ENCODE results near the gene CPLX3.

Gene CPLX3

DNA sequence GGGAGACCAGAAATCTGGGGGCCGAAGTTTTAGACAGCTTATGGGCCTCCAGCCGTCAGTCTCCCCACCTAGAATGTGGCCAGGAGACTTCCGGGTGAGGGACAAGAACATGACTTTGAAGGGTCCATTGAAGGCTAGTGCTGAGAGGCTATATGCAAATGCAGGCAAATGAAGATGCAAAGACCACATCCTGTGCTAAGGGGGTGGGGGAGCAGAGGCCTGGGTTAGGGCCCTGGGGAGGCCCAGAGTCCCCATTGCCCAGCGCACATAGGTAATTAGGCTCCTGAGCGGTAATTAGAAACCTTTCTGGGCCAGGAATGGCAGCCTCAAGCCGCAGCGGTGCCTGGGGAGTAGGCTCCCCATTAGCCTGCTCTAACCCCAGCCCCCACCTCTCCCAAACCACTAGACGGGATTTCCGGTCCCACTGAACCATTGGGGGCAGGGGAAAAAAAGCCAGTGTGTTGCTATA, 37.7 kb upstream of the CPLX3 start:
- no peak for DNase-seq (ENCODE audit: low read depth)
- H3K4me3 ChIP-seq (ENCODE audit: low read depth, low read length) = no peak overlapping the region
- in situ Hi-C loops (cut with HindIII; ENCODE audit: low sequenced_read_pairs) = no loop called here
- TF ChIP-seq CTCF (IDR thresholded peaks at IDR 0.05; ENCODE audit: low read depth, low read length, missing control alignments) = no peak

DNA sequence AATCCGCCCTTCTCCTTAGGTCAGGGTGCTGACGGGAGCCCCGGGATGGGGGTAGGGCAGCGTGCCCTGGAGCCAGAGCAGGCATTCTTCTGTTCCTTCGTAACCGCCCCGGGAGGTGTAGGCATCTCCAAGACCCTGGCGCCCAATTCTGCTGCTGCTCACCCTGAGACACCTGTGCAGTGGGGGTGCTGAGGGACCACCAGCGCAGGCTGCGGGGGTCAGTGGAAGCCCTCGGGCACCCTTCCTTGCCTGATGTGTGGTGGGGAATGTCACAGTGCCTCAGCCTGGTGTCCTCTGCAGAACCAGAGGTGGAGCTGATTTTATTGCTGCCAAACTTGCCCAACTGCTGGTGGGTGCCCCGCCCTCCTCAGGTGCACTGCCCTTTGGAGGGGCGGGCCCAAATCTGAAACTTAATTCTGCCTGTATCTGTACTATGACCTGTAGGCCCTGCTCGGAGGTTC, 37.2 kb upstream of the CPLX3 start:
- DNase-seq (ENCODE audit: low read depth) = no peak
- in situ Hi-C loops (cut with HindIII; ENCODE audit: low sequenced_read_pairs) = no loop called here
- H3K4me3 ChIP-seq (ENCODE audit: low read depth, low read length) = no peak overlapping the region
- TF ChIP-seq CTCF (IDR thresholded peaks at IDR 0.05; ENCODE audit: low read depth, low read length, missing control alignments) = no peak

- in situ Hi-C loops (cut with HindIII; ENCODE audit: low sequenced_read_pairs) = no loop called here
Observed at GRCh38 chr15:74789741-74790079, 36.7 kb upstream of the CPLX3 start.

DNA sequence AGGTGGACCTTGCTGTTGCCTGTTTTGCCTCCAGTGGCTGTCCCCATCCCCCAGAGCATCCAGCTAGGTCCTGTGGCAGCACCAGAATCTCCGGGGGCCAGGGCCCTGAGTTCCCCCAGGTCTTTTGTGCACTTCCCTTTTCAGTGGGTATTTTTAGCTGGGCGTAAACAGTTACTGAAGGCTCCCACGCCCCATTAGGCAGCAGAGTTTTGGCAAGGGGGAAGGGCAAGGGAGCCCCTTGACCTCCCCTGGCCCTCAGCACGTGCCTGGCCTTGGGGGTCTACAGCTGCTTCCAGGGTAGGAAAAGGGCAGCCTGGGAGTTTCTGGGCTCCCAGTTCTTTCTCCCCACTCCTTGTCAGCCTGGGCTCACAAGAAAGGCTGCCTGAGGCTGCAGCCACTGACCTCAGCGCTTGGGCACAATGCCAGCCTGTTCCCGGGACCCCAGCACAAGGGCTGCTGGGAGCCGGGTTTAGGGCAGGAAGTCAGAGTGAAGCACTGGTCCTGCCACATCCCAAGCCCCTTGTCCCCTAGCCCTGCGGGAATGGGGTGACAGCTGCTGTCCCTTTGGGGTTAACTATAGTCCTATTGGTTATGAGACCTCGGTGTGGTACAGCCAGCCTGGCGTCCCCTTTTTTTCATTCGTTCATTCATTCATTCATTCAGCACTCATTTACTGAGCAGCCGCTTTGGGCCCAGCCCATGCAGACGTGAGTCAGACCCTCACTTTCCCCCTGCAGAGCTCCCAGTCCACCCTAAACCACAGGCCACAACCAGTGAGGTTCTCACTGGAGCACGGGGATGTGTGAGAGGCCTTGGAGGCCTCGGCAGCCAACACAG, 36.1 kb upstream of the CPLX3 start:
- DNase-seq (ENCODE audit: low read depth) = peak; percentile 82
- no peak overlapping the region for H3K4me3 ChIP-seq (ENCODE audit: low read depth, low read length)
- TF ChIP-seq CTCF (IDR thresholded peaks at IDR 0.05; ENCODE audit: low read depth, low read length, missing control alignments) = no peak
- in situ Hi-C loops (cut with HindIII; ENCODE audit: low sequenced_read_pairs) = no loop called here

More at GRCh38 chr15:74789741-74790079, 36.7 kb upstream of the CPLX3 start:
- no peak for TF ChIP-seq CTCF (IDR thresholded peaks at IDR 0.05; ENCODE audit: low read depth, low read length, missing control alignments)
- H3K4me3 ChIP-seq (ENCODE audit: low read depth, low read length) = no peak overlapping the region
- no peak for DNase-seq (ENCODE audit: low read depth)

- H3K4me3 ChIP-seq (ENCODE audit: low read depth, low read length) = no peak overlapping the region
- TF ChIP-seq CTCF (IDR thresholded peaks at IDR 0.05; ENCODE audit: low read depth, low read length, missing control alignments) = no peak
- in situ Hi-C loops (cut with HindIII; ENCODE audit: low sequenced_read_pairs) = no loop called here
- DNase-seq (ENCODE audit: low read depth) = no peak
Observed at GRCh38 chr15:74791007-74791406, 35.4 kb upstream of the CPLX3 start.

DNA sequence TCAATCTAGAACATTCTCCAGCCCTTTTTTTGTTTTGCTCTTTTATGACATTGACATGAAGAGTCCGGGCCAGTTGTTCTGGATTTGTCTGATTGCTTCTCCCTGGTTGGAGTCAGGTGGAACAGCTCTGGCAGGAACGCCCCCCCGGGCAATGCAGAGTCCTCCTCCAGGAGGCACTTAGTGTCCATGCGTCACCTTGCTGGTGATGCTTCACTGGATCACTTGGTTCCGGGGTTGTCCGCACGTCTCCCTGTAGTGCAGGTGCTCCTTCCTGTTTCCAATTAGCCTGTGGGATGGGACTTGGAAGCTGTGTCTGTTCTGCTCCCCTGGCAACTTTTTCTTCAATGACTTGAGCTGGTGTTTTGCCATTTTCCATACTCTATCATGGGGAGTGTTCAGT, 34.8 kb upstream of the CPLX3 start:
- in situ Hi-C loops (cut with HindIII; ENCODE audit: low sequenced_read_pairs) = no loop called here
- H3K4me3 ChIP-seq (ENCODE audit: low read depth, low read length) = no peak overlapping the region
- DNase-seq (ENCODE audit: low read depth) = no peak
- no peak for TF ChIP-seq CTCF (IDR thresholded peaks at IDR 0.05; ENCODE audit: low read depth, low read length, missing control alignments)
